ENCODE measurements around the gene PRR33.

DNA sequence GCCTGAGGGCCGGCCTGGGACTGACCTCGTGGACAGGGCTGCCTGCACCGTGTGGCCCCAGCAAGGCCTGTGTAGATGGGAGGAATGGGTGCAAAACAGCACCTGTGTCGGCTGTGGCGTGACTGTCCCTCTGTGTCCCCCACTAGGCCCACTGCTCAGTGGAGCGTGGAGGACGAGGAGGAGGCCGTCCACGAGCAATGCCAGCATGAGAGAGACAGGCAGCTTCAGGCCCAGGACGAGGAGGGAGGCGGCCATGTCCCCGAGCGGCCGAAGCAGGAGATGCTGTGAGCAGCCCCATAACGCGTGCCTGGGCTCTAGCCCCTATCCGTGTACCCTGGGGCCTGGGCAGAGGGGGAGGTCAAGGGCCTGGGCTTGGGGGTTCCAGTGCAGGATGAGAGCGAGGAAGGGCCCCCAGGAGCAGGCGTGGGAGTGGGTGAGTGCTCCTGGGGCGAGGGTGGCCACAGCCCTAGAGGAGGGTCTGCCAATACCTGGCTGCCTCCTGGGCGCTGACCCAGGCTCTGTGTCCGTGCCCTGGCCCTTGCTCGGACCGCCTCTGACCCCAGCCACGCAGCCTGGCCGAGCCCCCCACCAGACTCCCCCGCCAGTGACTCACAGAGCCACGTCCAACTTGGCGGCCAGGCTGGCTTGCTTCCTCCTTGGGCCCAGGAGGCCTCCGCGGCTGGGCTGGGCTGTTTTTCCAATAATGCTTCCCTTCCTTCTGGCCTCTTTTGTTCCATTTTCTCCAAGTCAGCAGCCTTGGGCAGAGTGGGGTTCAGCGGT is 11.6 kb downstream of the PRR33 start:
- TF ChIP-seq, protein P1, sequence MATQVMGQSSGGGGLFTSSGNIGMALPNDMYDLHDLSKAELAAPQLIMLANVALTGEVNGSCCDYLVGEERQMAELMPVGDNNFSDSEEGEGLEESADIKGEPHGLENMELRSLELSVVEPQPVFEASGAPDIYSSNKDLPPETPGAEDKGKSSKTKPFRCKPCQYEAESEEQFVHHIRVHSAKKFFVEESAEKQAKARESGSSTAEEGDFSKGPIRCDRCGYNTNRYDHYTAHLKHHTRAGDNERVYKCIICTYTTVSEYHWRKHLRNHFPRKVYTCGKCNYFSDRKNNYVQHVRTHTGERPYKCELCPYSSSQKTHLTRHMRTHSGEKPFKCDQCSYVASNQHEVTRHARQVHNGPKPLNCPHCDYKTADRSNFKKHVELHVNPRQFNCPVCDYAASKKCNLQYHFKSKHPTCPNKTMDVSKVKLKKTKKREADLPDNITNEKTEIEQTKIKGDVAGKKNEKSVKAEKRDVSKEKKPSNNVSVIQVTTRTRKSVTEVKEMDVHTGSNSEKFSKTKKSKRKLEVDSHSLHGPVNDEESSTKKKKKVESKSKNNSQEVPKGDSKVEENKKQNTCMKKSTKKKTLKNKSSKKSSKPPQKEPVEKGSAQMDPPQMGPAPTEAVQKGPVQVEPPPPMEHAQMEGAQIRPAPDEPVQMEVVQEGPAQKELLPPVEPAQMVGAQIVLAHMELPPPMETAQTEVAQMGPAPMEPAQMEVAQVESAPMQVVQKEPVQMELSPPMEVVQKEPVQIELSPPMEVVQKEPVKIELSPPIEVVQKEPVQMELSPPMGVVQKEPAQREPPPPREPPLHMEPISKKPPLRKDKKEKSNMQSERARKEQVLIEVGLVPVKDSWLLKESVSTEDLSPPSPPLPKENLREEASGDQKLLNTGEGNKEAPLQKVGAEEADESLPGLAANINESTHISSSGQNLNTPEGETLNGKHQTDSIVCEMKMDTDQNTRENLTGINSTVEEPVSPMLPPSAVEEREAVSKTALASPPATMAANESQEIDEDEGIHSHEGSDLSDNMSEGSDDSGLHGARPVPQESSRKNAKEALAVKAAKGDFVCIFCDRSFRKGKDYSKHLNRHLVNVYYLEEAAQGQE (IDR thresholded peaks at IDR 0.05; ENCODE audit: insufficient read depth in 1 of 2, low read depth in 2 of 2, low read length in 1 of 2) = no peak
- no peak for TF ChIP-seq CTCF (IDR thresholded peaks at IDR 0.05)
- no peak for TF ChIP-seq TCF7L2 (IDR thresholded peaks at IDR 0.05; ENCODE audit: low read depth, low read length)

Data from Panc1 (cell line).